GM12878 (cell line): ENCODE measurements around the gene GAS6. TPM values are rescaled to one million over a fixed set of nuclear protein-coding genes. Genes with fewer than 3 reads are reported as not detected.
A peak's percentile ranks its signal among the peaks of the same experiment; 100 is the strongest.

Source experiments
- BCL3 ChIP-seq: IDR thresholded peaks from 2 replicates; pipeline ENCODE4 v1.6.1; 2011; ENCODE audit warnings: borderline replicate concordance, low read depth, mild to moderate bottlenecking, moderate library complexity, low read length; ENCODE audit not compliant: insufficient read depth, poor library complexity, severe bottlenecking
- BCLAF1 ChIP-seq: fragments of 450-650 bp; IDR thresholded peaks from 2 replicates; pipeline ENCODE4 v1.6.1; 2017; ENCODE audit warnings: antibody characterized with exemption, mild to moderate bottlenecking, moderate library complexity
- CBFB ChIP-seq: IDR thresholded peaks from 2 replicates; pipeline ENCODE4 v1.6.1; 2016; ENCODE audit warnings: antibody characterized with exemption, low read depth
- CBX5 ChIP-seq: sonication (generic); IDR thresholded peaks from 2 replicates; pipeline ENCODE4 v1.6.1; 2016; ENCODE audit warnings: low read depth, moderate library complexity, mild to moderate bottlenecking, inconsistent platforms
- CTCF ChIP-seq, 3 experiments: IDR thresholded peaks in 2 of 3; conservative IDR thresholded peaks in 1 of 3; 2 replicates each; pipeline ENCODE4 v1.5.1; 2011; ENCODE audit warnings: low read depth in 3 of 3, low read length in 3 of 3, mild to moderate bottlenecking in 3 of 3, control low read depth in 2 of 3, moderate library complexity in 2 of 3, inconsistent platforms in 1 of 3, mixed read lengths in 1 of 3; ENCODE audit not compliant: control insufficient read depth in 2 of 3, insufficient read depth in 1 of 3; ENCODE audit errors: extremely low read depth in 1 of 3
- NBN ChIP-seq: fragments of 450-650 bp; IDR thresholded peaks from 2 replicates; pipeline ENCODE4 v1.6.1; 2016
- NFIC ChIP-seq: IDR thresholded peaks from 2 replicates; pipeline ENCODE4 v1.6.1; 2012; ENCODE audit warnings: low read depth, mild to moderate bottlenecking, inconsistent platforms, low read length, moderate library complexity
- PAX8 ChIP-seq: fragments of 450-650 bp; IDR thresholded peaks from 2 replicates; pipeline ENCODE4 v1.6.1; 2017; ENCODE audit warnings: mild to moderate bottlenecking, moderate library complexity
- STAT1 ChIP-seq: fragments of 450-650 bp; conservative IDR thresholded peaks from 2 replicates; pipeline ENCODE4 v1.6.1; 2014; ENCODE audit warnings: antibody characterized with exemption, mild to moderate bottlenecking
- YBX1 ChIP-seq: fragments of 450-650 bp; IDR thresholded peaks from 2 replicates; pipeline ENCODE4 v1.6.1; 2016; ENCODE audit warnings: antibody characterized with exemption
- polyA plus RNA-seq, 11 experiments: library from polyadenylated mRNA; depleted of rRNA in 4 of 11; unstranded in 6 of 11; stranded (reverse) in 5 of 11; fragments of >200 nt; fragmentation: Nextera tagmentation in 4 of 11; fragmentation: Illumina TruSeq in 1 of 11; extraction: Ambion mirVana in 4 of 11; extraction: Trizol in 1 of 11; gene quantifications; 1 replicate in 1 of 11; 2 replicates in 10 of 11; pipeline versions ENCODE4 v1.2.1 to v1.2.3, GENCODE V29; 2011 to 2016; ENCODE audit warnings: inconsistent platforms in 2 of 11, missing spikeins in 2 of 11, low read depth in 1 of 11
- total RNA-seq, 4 experiments: library from RNA; depleted of rRNA in 3 of 4; stranded (reverse); fragments of >200 nt in 3 of 4; fragmentation: Illumina TruSeq in 1 of 4; extraction: Trizol in 1 of 4; gene quantifications; 2 replicates each; pipeline versions ENCODE4 v1.2.1 to v1.2.3, GENCODE V29; 2013 to 2021

GAS6 gene
- total and polyA plus RNA-seq, 10 of the 15 experiments (the other 5 are each of a cell fraction or from before 2014, with no cell fraction given), result 0.03 to 0.59 (median 0.10) TPM; not detected in 2

GRCh38 chr13:113794764-113795173 is 69.1 kb downstream of the GAS6 start (continued):
- TF ChIP-seq BCL3 (peak; percentile 96), CBX5 (no peak), NBN (no peak), PAX8 (no peak), NFIC (0 out of 2 replicates have a peak, but pooled peaks have one; percentile 21), YBX1 (no peak), STAT1 (no peak), BCLAF1 (no peak), CTCF (IDR thresholded peaks at IDR 0.05 in 2 of 3, conservative IDR thresholded peaks at IDR 0.05 in 1 of 3; ENCODE audit: control insufficient read depth in 2 of 3, extremely low read depth in 1 of 3, insufficient read depth in 1 of 3, low read depth in 3 of 3, low read length in 3 of 3) (no peak), CBFB (no peak)
- TF ChIP-seq, all 136 proteins: peak for 3
